Esophagus muscularis mucosa (tissue), 4 donors: Measurements from ENCODE around the gene MT1E. TPM values are rescaled to one million over a fixed set of nuclear protein-coding genes. Genes with fewer than 3 reads are reported as not detected.
A peak's percentile ranks its signal among the peaks of the same experiment; 100 is the strongest.

Experiments used
- DNase-seq: peaks from one replicate; pipeline ENCODE4 v3.0.0-alpha.2; 2017; ENCODE audit errors: extremely low spot score
- H3K27ac ChIP-seq, 4 donors: fragments of 200-600 bp; sonication (generic); replicated peaks in 1 of 4; 1 replicate in 3 of 4; 2 replicates in 1 of 4; pipeline ENCODE4 v1.5.1; 2016 to 2019; ENCODE audit warnings: mild to moderate bottlenecking in 1 of 4
- H3K27me3 ChIP-seq, 4 donors: fragments of 200-600 bp; sonication (generic); one replicate each; pipeline versions ENCODE4 v1.5.1 to v1.6.0; 2016 to 2019
- H3K36me3 ChIP-seq, 4 donors: fragments of 200-600 bp; sonication (generic); one replicate each; pipeline ENCODE4 v1.5.1; 2016 to 2019
- H3K4me1 ChIP-seq, 4 donors: fragments of 200-600 bp; sonication (generic); one replicate each; pipeline ENCODE4 v1.5.1; 2016 to 2019
- H3K4me3 ChIP-seq, 4 donors: fragments of 200-600 bp; sonication (generic); 1 replicate in 2 of 4; 2 replicates in 2 of 4; pipeline ENCODE4 v1.5.1; 2016 to 2019; ENCODE audit warnings: mild to moderate bottlenecking in 4 of 4, moderate library complexity in 1 of 4
- H3K9me3 ChIP-seq, 4 donors: fragments of 200-600 bp; sonication (generic); 1 replicate in 3 of 4; 2 replicates in 1 of 4; pipeline ENCODE4 v1.5.1; 2016 to 2019
- EP300 ChIP-seq: sonication (generic); formaldehyde crosslinking; IDR thresholded peaks from one replicate; pipeline ENCODE4 v1.6.1; 2017; ENCODE audit warnings: antibody characterized with exemption
- POLR2A ChIP-seq: fragments of 450-650 bp; IDR thresholded peaks from one replicate; pipeline ENCODE4 v1.6.1; 2017; ENCODE audit warnings: antibody characterized with exemption, moderate library complexity, mild to moderate bottlenecking, low read depth
- POLR2AphosphoS5 ChIP-seq, 2 donors: sonication (generic); formaldehyde crosslinking; IDR thresholded peaks; one replicate each; pipeline ENCODE4 v1.6.1; 2017; ENCODE audit warnings: antibody characterized with exemption in 2 of 2
- WGBS: methylation state at CpG from one replicate; pipeline ENCODE4 v1.1.5; 2018; 5-methylcytosine and 5-hydroxymethylcytosine counted together
- intact Hi-C: fragments of 100-400 bp; cut with DNase I; formaldehyde crosslinking; loops from one replicate; pipeline ENCODE4 v1.15.1; 2023
- total RNA-seq, 4 donors: library from RNA; depleted of rRNA; stranded (reverse); fragments of >200 nt; gene quantifications; one replicate each; pipeline versions ENCODE4 v1.1.0 to v1.2.1, GENCODE V29; 2016
- TF ChIP-seq, protein P1 (sequence below), 3 experiments: fragments of 200-600 bp in 2 of 3; fragments of 450-650 bp in 1 of 3; sonication (generic) in 2 of 3; IDR thresholded peaks; one replicate each; pipeline ENCODE4 v1.5.1; 2017 to 2019; ENCODE audit warnings: antibody characterized with exemption in 3 of 3, mild to moderate bottlenecking in 2 of 3, moderate library complexity in 1 of 3

The MT1E gene
- total RNA-seq, 4 donors from 2014 or later: 57.7 to 428 (median 146) TPM

DNA sequence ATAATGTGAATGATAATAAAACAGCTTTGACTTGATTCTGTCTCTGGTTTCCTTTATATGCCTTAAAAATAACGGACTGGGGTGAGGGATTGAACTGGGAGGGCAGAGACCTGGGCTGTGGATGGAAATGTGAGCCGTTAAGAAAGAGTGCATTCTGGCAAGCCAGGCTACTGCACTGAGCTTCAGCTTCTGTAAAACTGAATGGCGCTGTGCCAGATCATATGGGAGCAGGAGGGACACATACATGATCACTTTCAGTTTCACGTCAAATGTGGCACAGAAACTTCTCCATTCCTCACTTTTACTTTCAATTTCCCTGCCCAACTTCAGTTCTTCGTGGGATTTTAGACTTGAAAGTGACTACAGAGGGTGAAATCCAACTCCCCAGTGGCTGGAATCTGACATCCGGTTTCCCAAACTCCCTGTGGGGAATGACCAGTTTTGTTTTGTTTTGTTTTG, 16.1 kb upstream of the MT1E start:
- H3K27me3 ChIP-seq: no peaks in the 10 kb centered on the region
- intact Hi-C loops: loop anchor here (2.0 kb wide), 2 partner anchors 15 to 73 kb away; partner anchors contain the start of genes MT1E and MT1X
- 1% methylated on average over 6 of the region's 6 CpGs for WGBS
- no peaks in the 10 kb centered on the region for H3K36me3 ChIP-seq
- TF ChIP-seq, protein P1, sequence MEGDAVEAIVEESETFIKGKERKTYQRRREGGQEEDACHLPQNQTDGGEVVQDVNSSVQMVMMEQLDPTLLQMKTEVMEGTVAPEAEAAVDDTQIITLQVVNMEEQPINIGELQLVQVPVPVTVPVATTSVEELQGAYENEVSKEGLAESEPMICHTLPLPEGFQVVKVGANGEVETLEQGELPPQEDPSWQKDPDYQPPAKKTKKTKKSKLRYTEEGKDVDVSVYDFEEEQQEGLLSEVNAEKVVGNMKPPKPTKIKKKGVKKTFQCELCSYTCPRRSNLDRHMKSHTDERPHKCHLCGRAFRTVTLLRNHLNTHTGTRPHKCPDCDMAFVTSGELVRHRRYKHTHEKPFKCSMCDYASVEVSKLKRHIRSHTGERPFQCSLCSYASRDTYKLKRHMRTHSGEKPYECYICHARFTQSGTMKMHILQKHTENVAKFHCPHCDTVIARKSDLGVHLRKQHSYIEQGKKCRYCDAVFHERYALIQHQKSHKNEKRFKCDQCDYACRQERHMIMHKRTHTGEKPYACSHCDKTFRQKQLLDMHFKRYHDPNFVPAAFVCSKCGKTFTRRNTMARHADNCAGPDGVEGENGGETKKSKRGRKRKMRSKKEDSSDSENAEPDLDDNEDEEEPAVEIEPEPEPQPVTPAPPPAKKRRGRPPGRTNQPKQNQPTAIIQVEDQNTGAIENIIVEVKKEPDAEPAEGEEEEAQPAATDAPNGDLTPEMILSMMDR (IDR thresholded peaks at IDR 0.05): peak; percentile 11 to 30 (median 16)
- TF ChIP-seq EP300: no peak
- TF ChIP-seq POLR2A: peak; percentile 45
- TF ChIP-seq POLR2AphosphoS5 (IDR thresholded peaks at IDR 0.05): peak; percentile 52 to 73
- no peaks in the 10 kb centered on the region for H3K9me3 ChIP-seq
- peak overlapping the region; percentile 56 to 67 (median 62) for H3K4me3 ChIP-seq
- H3K4me1 ChIP-seq: peaks cover 54 to 65% (median 60%) of the 10 kb centered on the region in 4 donors
- peak overlapping the region; percentile 84 to 96 (median 92) for H3K27ac ChIP-seq
- no peak for DNase-seq

DNA sequence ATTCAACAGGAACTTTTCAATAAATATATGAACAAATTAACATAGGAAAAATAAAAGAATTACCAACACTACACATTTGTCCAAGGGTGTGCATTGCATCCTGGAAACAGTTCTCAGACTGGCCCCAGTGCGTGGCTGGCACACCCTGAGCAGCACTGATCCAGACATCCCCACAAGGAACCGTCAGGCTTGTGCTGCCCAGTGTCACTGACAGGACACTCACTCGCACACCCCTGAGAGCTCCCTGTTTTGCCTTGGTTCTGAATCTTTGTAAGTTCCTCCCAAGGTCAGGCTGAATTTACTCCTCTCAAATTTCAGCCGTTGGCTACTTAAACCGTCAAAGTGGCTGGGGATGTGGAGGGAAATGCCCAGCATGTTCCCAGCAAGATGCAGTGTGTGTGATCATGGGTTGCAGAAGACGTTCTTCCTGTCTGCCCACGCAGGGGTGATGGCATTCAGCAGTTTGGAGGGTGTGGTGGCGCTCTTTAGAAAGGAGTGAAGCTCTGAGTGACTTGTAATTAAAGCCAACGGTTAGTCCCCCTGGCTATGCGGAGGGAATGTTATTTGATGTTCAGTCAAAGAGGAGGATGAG, 15.5 kb upstream of the MT1E start:
- 21% methylated on average over 10 of the region's 10 CpGs for WGBS
- Histone ChIP-seq H3K27ac (peak overlapping the region; percentile 84 to 96 (median 92)), H3K9me3 (no peaks in the 10 kb centered on the region), H3K36me3 (no peaks in the 10 kb centered on the region), H3K4me3 (peak overlapping the region; percentile 56 to 67 (median 62)), H3K27me3 (no peaks in the 10 kb centered on the region), H3K4me1 (peaks cover 54 to 65% (median 60%) of the 10 kb centered on the region in 4 donors)
- TF ChIP-seq POLR2AphosphoS5 (IDR thresholded peaks at IDR 0.05): peak; percentile 77
- TF ChIP-seq POLR2A: peak; percentile 34
- TF ChIP-seq EP300: peak; percentile 43
- TF ChIP-seq, protein P1 (IDR thresholded peaks at IDR 0.05): no peak
- intact Hi-C loops: no loop called here
- DNase-seq: no peak

DNA sequence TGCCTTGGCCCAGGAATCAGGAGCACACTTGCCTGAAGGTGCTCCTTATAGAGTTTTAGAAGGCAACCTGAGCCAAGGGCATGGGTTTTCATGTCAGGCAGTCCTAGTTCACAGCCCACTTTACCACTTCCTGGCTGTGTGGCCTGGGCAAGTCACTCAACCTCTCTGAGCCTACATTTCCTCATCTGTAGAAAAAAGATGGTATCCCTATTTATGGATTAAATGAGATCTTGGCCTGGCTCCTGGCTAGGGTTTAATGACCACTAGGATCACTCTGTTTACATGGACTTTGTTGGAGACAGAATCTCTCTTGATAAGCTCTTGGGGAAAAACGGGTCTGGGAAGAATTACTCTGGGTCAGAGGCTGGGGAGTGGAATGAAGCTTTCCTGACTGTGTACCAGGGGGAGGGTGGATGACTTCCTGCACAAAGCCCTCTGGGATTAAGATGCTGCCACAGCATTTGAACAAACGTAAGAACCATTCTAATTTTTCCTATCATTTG, 14.9 kb upstream of the MT1E start:
- Histone ChIP-seq H3K4me1 (peaks cover 53 to 62% (median 59%) of the 10 kb centered on the region in 4 donors), H3K4me3 (peak overlapping the region in 3 of 4 donors; percentile 56 to 67 (median 61)), H3K36me3 (no peaks in the 10 kb centered on the region), H3K27me3 (no peaks in the 10 kb centered on the region), H3K9me3 (no peaks in the 10 kb centered on the region), H3K27ac (peak overlapping the region; percentile 84 to 96 (median 92))
- DNase-seq: no peak
- no peak for TF ChIP-seq POLR2A
- TF ChIP-seq, protein P1 (IDR thresholded peaks at IDR 0.05): no peak
- no peak for TF ChIP-seq POLR2AphosphoS5 (IDR thresholded peaks at IDR 0.05)
- TF ChIP-seq EP300: no peak
- 24% methylated on average over 2 of the region's 2 CpGs for WGBS
- intact Hi-C loops: no loop called here

DNA sequence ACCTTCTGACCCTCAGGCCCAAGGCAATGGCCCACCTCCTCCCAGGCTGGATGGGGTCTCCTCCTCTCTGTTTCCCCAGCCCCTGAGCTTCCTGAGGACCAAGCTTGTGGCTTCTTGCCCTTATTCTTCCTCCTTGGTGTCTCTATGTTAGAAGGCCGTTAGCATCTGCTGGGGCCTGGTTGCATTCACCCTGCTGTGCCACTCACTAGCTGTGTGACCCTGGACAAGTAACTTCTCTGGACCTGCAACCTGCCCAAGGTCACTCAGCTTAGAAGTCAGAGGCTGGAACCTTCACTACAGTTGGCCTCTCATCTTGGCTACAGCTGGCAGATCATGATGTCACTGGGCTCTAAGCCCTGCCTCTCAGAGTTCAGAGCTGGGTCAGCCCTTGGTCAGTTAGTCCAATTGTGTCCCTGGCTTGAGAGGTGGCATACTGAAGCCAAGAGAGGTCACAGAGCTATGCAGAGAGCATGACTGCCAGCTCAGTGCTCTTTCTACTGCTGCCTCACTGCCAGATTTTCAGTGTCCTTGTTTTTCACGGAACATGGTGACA, 14.2 kb upstream of the MT1E start:
- intact Hi-C loops: no loop called here

More for the DNA sequence above, 14.2 kb upstream of the MT1E start:
- DNase-seq: no peak
- no peaks in the 10 kb centered on the region for H3K36me3 ChIP-seq
- peak overlapping the region in 1 of 4 donors; percentile 67 for H3K4me3 ChIP-seq
- TF ChIP-seq POLR2A: no peak
- TF ChIP-seq, protein P1 (IDR thresholded peaks at IDR 0.05): no peak
- TF ChIP-seq POLR2AphosphoS5 (IDR thresholded peaks at IDR 0.05): peak; percentile 57 to 62
- TF ChIP-seq EP300: no peak
- WGBS: 87% methylated on average over 2 of the region's 2 CpGs
- H3K27me3 ChIP-seq: no peaks in the 10 kb centered on the region
- H3K27ac ChIP-seq: peak overlapping the region; percentile 84 to 96 (median 92)
- peaks cover 46 to 56% (median 52%) of the 10 kb centered on the region in 4 donors for H3K4me1 ChIP-seq
- no peaks in the 10 kb centered on the region for H3K9me3 ChIP-seq
